Measurements from ENCODE around the gene CRISPLD2. TPM values are rescaled to one million over a fixed set of nuclear protein-coding genes. Genes with fewer than 3 reads are reported as not detected.

The CRISPLD2 gene
- total and polyA plus RNA-seq, 4 donors: 8.9 to 192 (median 70.5) TPM

DNA sequence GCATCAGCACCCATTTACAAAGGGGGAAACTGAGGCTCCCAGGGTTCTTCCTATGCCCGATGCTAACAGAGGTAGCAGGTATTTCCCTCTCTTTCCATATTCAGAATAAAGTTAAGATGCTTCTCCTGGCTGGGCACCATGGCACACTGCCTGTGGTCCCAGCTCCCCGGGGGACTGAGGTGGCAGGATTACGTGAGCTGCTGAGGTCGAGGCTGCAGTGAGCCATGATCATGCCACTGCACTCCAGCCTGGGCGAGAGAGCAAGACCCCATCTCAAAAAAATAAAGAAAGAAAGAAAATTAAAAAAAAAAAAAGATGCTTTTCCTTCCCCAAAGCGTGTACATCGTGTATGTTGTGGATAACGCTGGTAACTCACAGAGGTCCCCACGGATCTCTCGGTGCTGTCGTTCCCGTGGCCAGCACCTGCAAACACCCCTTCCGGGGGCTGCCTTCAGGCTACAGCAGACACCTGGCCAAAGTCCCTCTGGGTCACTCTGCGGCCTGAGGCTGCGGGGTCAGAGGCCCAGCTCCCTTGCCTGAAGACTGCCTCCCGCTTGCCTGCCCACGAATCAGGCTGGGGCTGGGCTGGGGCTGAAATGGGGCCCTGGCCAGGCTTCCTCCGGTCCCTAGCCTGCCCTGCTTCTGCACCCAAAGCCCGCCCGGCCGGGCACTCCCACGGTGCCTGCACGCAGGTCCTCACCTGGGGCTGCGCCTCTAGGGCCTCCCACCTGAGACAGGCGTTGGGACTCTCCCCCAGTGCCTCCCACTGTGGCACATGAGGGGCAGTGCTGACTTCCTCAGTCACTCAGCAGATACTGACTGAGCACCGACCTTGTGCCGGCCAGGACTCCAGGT is 128.4 kb downstream of the CRISPLD2 start:
- Histone ChIP-seq H3K9me3 (ENCODE audit: control insufficient read depth, low read length) (no peaks in the 10 kb centered on the region), H3K4me3 (ENCODE audit: low read length in 2 of 2) (no peak overlapping the region), H3K27ac (ENCODE audit: low read depth in 1 of 2, low read length in 2 of 2) (no peak overlapping the region), H3K27me3 (ENCODE audit: control insufficient read depth in 1 of 2, insufficient read depth in 2 of 2, low read length in 1 of 2) (no peaks in the 10 kb centered on the region), H3K4me1 (ENCODE audit: control insufficient read depth in 1 of 2, insufficient read depth in 2 of 2, low read length in 2 of 2) (no peaks in the 10 kb centered on the region), H3K36me3 (ENCODE audit: control insufficient read depth in 1 of 2, insufficient read depth in 2 of 2, low read length in 1 of 2) (no peaks in the 10 kb centered on the region)
- WGBS, 2 donors: 90 to 91% methylated on average over 26 to 27 of the region's 27 CpGs
- no peak for ATAC-seq (ENCODE audit: low FRiP score)
- intact Hi-C loops (cut with DNase I): no loop called here
- no peak for DNase-seq

DNA sequence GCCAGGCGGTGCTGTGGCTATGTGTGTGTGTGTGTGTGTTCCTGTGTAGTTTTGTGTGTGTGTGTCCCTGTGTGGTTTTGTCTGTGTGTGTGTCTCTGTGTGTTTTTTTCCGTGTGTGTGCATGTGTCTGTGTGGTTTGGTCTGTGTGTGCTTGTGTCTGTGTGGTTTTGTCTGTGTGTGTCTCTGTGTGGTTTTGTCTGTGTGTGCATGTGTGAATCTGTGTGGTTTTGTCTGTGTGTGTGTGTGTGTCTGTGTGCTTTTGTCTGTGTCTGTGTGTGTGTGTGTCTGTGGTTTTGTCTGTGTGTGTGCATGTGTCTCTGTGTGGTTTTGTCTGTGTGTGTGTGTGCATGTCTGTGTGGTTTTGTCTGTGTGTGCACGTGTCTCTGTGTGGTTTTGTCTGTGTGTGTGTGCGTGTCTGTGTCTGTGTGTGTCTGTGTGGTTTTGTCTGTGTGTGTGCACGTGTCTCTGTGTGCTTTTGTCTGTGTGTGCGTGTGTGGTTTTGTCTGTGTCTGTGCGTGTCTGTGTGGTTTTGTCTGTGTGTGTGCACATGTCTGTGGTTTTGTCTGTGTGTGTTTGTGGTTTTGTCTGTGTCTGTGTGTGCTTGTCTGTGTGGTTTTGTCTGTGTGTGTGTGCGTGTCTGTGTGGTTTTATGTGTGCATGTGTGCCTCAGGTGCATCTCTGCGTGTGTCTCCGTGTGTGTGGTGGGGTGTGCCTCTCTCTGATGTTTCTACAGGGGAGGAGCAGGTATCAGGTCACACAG is 129.2 kb downstream of the CRISPLD2 start:
- no peak overlapping the region for H3K4me3 ChIP-seq (ENCODE audit: low read length in 2 of 2)
- H3K9me3 ChIP-seq (ENCODE audit: control insufficient read depth, low read length): no peaks in the 10 kb centered on the region
- 79 to 83% methylated on average over 10 of the region's 10 CpGs for WGBS, 2 donors
- H3K36me3 ChIP-seq (ENCODE audit: control insufficient read depth in 1 of 2, insufficient read depth in 2 of 2, low read length in 1 of 2): no peaks in the 10 kb centered on the region
- no peaks in the 10 kb centered on the region for H3K4me1 ChIP-seq (ENCODE audit: control insufficient read depth in 1 of 2, insufficient read depth in 2 of 2, low read length in 2 of 2)
- intact Hi-C loops (cut with DNase I): no loop called here
- DNase-seq: no peak
- no peaks in the 10 kb centered on the region for H3K27me3 ChIP-seq (ENCODE audit: control insufficient read depth in 1 of 2, insufficient read depth in 2 of 2, low read length in 1 of 2)
- no peak for ATAC-seq (ENCODE audit: low FRiP score)
- H3K27ac ChIP-seq (ENCODE audit: low read depth in 1 of 2, low read length in 2 of 2): no peak overlapping the region

DNA sequence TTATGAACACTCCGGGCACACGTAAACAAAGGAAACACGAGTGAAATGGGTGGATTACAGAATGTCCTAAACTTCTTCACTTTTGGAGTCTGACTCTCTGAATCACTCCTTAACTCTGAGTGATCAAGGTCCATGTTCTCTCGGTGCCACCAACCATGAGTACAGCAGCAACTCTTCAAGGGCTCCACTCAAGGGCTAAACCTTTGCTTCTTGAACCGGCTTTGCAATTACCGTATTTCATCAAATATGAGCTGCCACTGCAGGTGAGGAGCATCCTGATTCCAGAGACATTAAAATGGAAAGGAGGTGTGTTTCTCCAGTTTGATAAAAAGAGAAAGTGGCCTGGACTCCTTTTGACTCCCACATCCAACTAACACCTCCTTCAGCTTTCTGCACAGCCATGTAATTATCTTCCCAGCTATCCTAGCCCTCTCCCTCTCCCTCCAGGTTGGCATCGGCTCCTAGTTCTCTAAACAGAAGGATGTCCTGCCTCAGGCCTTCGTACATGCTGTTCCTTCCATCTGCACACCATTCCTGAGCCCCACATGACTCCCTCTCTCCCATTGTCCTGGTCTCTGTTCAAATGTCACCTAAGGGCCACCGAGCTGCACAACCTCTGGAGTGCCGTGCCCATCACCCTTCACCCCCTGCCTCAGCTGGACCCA is 130.1 kb downstream of the CRISPLD2 start:
- ATAC-seq (ENCODE audit: low FRiP score): no peak
- DNase-seq: no peak
- intact Hi-C loops (cut with DNase I): no loop called here
- H3K4me3 ChIP-seq (ENCODE audit: low read length in 2 of 2): no peak overlapping the region
- H3K4me1 ChIP-seq (ENCODE audit: control insufficient read depth in 1 of 2, insufficient read depth in 2 of 2, low read length in 2 of 2): no peaks in the 10 kb centered on the region
- 79 to 83% methylated on average over 10 of the region's 10 CpGs for WGBS, 2 donors
- H3K9me3 ChIP-seq (ENCODE audit: control insufficient read depth, low read length): no peaks in the 10 kb centered on the region
- H3K27ac ChIP-seq (ENCODE audit: low read depth in 1 of 2, low read length in 2 of 2): no peak overlapping the region
- H3K27me3 ChIP-seq (ENCODE audit: control insufficient read depth in 1 of 2, insufficient read depth in 2 of 2, low read length in 1 of 2): no peaks in the 10 kb centered on the region
- no peaks in the 10 kb centered on the region for H3K36me3 ChIP-seq (ENCODE audit: control insufficient read depth in 1 of 2, insufficient read depth in 2 of 2, low read length in 1 of 2)

DNA sequence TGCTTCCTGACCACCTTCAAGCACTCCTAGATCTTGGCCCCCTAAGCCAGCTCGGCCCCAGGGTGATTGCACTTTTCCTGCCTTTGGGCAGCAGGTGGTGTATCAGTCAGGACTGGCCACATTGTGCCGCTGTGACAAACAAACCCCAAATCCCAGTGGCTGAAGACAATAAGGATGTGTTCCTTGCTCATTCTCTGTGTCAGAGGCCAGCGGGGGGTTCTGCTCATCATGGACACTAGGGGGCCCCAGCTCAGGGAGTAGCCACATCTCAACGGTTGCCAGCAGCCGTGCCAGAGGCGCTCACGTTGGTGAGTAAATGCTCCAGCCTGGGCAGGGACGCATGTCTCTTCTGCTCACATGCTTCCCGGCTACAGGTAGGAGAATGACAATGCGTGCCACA is 131.1 kb downstream of the CRISPLD2 start:
- H3K27ac ChIP-seq (ENCODE audit: low read depth in 1 of 2, low read length in 2 of 2): no peak overlapping the region
- H3K9me3 ChIP-seq (ENCODE audit: control insufficient read depth, low read length): no peaks in the 10 kb centered on the region
- no peak for ATAC-seq (ENCODE audit: low FRiP score)
- H3K36me3 ChIP-seq (ENCODE audit: control insufficient read depth in 1 of 2, insufficient read depth in 2 of 2, low read length in 1 of 2): no peaks in the 10 kb centered on the region
- no peaks in the 10 kb centered on the region for H3K4me1 ChIP-seq (ENCODE audit: control insufficient read depth in 1 of 2, insufficient read depth in 2 of 2, low read length in 2 of 2)
- DNase-seq: no peak
- WGBS, 2 donors: 87 to 88% methylated on average over 10 of the region's 10 CpGs
- no peaks in the 10 kb centered on the region for H3K27me3 ChIP-seq (ENCODE audit: control insufficient read depth in 1 of 2, insufficient read depth in 2 of 2, low read length in 1 of 2)
- intact Hi-C loops (cut with DNase I): loop anchor here in 1 of 2 donors (1.0 kb wide), 1 partner anchor 197 kb away; no protein-coding TSS in a partner anchor
- no peak overlapping the region for H3K4me3 ChIP-seq (ENCODE audit: low read length in 2 of 2)

DNA sequence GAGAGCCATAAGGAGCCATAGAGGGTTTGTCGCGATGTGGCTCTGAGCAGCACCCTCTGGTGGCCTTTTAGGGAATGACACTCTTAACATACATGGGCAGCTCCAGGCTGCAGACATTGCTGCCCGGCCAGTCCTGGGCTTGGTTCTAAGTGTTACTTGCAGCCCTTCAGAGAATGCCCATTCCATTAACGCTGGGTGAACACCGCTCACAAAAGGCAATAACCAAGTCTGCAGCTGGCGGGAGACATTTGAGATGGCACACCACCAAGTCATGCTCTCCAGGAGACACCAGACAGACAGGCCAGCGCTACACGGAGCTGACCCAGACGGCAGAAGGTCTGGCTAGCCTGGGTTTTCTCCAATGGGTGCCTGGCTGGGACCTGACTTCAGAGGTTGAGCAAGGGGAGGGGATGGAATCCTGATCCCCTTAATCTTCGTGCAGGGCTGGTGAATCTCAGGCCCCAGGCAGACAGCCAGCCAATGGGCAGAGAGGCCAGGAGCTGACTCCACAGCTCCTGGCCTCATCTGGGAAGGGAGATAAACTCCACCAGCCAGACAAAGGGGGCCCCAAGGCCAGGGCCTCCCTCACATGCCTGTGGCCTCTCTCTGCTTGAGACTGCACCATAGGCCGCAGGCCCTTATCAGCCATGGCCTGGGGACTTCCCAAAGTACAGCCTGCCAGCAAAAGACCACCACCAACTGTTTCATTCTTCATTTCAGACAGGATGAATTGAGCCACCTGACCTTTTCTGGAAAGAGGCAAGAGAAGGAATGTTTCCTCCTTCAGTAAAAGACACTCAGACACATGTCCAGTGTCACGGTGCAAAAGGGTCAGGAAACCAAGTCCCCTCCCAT is 132.8 kb downstream of the CRISPLD2 start:
- H3K27ac ChIP-seq (ENCODE audit: low read depth in 1 of 2, low read length in 2 of 2): no peak overlapping the region
- H3K9me3 ChIP-seq (ENCODE audit: control insufficient read depth, low read length): no peaks in the 10 kb centered on the region
- no peaks in the 10 kb centered on the region for H3K36me3 ChIP-seq (ENCODE audit: control insufficient read depth in 1 of 2, insufficient read depth in 2 of 2, low read length in 1 of 2)
- no peak overlapping the region for H3K4me3 ChIP-seq (ENCODE audit: low read length in 2 of 2)
- ATAC-seq (ENCODE audit: low FRiP score) (peak; percentile 94), DNase-seq (peak in 1 of 2 donors; percentile 78)
- no peaks in the 10 kb centered on the region for H3K4me1 ChIP-seq (ENCODE audit: control insufficient read depth in 1 of 2, insufficient read depth in 2 of 2, low read length in 2 of 2)
- intact Hi-C loops (cut with DNase I): loop anchor here (2.0 kb wide), 2 partner anchors 28 to 198 kb away; no protein-coding TSS in a partner anchor
- H3K27me3 ChIP-seq (ENCODE audit: control insufficient read depth in 1 of 2, insufficient read depth in 2 of 2, low read length in 1 of 2): no peaks in the 10 kb centered on the region
- 13 to 16% methylated on average over 12 of the region's 12 CpGs for WGBS, 2 donors

DNA sequence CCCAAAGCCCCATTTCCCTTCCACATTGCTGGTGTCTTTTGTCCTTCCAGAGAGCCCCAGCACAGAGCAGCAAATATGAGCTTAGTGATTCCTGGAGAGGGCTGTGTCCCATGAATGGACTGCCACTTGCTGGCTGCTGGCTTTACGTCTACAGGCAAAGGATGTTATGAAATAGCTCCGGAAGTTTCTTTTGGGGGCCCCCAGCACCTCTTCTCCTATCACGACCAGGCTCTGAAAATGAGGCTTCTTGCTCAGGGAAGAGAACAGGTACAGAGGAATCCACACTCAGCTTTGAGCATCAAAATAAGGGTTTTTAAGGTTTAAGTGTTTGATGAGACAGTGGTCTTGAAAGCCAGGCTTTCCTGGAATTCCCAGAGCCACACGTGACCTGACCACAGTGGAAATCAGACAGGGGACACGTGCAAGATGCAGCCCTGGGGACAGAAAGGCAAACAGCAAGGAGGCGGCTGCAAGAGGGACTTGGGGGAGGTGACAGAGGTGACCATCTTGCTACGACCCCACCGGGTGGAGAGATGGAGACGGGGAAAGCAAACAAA is 133.5 kb downstream of the CRISPLD2 start:
- Histone ChIP-seq H3K36me3 (ENCODE audit: control insufficient read depth in 1 of 2, insufficient read depth in 2 of 2, low read length in 1 of 2) (no peaks in the 10 kb centered on the region), H3K27ac (ENCODE audit: low read depth in 1 of 2, low read length in 2 of 2) (no peak overlapping the region), H3K9me3 (ENCODE audit: control insufficient read depth, low read length) (no peaks in the 10 kb centered on the region), H3K27me3 (ENCODE audit: control insufficient read depth in 1 of 2, insufficient read depth in 2 of 2, low read length in 1 of 2) (no peaks in the 10 kb centered on the region), H3K4me1 (ENCODE audit: control insufficient read depth in 1 of 2, insufficient read depth in 2 of 2, low read length in 2 of 2) (no peaks in the 10 kb centered on the region), H3K4me3 (ENCODE audit: low read length in 2 of 2) (no peak overlapping the region)
- intact Hi-C loops (cut with DNase I): loop anchor here (2.0 kb wide), 2 partner anchors 28 to 198 kb away; no protein-coding TSS in a partner anchor
- WGBS, 2 donors: 59 to 61% methylated on average over 9 of the region's 9 CpGs
- DNase-seq (no peak), ATAC-seq (ENCODE audit: low FRiP score) (no peak)

DNA sequence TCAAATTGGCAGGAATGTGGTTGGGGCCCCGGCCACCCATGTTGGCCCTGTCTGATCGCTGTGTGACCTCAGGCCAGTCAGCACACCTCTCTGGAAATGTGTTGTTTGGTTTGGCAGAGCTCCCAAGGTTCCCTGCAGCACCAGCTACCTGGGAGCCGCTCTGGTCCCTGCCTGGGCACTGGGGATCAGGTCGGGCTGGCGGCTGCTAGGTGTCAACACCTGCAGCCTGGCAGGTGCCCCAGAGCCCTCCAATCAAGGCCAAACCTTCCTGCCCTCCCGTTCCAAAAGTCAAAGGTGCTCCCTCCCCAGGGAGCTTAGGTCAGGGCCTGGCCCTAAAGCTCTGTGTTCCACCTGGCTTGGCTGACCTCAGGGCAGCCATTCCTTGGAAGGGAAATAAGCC is 135.6 kb downstream of the CRISPLD2 start:
- Histone ChIP-seq H3K27me3 (ENCODE audit: control insufficient read depth in 1 of 2, insufficient read depth in 2 of 2, low read length in 1 of 2) (no peaks in the 10 kb centered on the region), H3K4me3 (ENCODE audit: low read length in 2 of 2) (no peak overlapping the region), H3K4me1 (ENCODE audit: control insufficient read depth in 1 of 2, insufficient read depth in 2 of 2, low read length in 2 of 2) (no peaks in the 10 kb centered on the region), H3K9me3 (ENCODE audit: control insufficient read depth, low read length) (no peaks in the 10 kb centered on the region), H3K27ac (ENCODE audit: low read depth in 1 of 2, low read length in 2 of 2) (no peak overlapping the region), H3K36me3 (ENCODE audit: control insufficient read depth in 1 of 2, insufficient read depth in 2 of 2, low read length in 1 of 2) (no peaks in the 10 kb centered on the region)
- ATAC-seq (ENCODE audit: low FRiP score): no peak
- no peak for DNase-seq
- WGBS, 2 donors: 89 to 93% methylated on average over 6 of the region's 6 CpGs
- intact Hi-C loops (cut with DNase I): no loop called here

DNA sequence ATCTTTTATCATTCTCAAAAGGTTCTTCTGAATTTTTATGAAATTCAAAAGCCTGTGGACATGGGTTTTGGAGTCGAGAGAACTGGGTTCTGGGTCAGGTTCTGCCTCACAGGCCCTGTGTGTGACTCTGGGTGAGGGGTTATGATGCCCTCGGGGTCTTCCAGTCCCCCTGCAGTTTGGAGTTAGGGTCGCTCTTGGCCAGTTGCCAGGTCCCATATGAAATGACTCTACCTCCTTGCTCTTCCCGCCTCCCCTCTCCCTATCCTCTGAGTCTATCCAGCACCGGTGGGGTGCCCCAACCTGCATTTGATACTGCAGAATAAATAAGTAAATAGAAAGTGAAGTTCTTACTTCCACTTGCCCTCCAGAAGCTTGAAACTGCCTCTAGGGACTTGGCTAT is 137.4 kb downstream of the CRISPLD2 start:
- intact Hi-C loops (cut with DNase I): no loop called here
- Histone ChIP-seq H3K9me3 (ENCODE audit: control insufficient read depth, low read length) (no peaks in the 10 kb centered on the region), H3K4me1 (ENCODE audit: control insufficient read depth in 1 of 2, insufficient read depth in 2 of 2, low read length in 2 of 2) (no peaks in the 10 kb centered on the region), H3K36me3 (ENCODE audit: control insufficient read depth in 1 of 2, insufficient read depth in 2 of 2, low read length in 1 of 2) (no peaks in the 10 kb centered on the region), H3K4me3 (ENCODE audit: low read length in 2 of 2) (no peak overlapping the region), H3K27me3 (ENCODE audit: control insufficient read depth in 1 of 2, insufficient read depth in 2 of 2, low read length in 1 of 2) (no peaks in the 10 kb centered on the region), H3K27ac (ENCODE audit: low read depth in 1 of 2, low read length in 2 of 2) (no peak overlapping the region)
- ATAC-seq (ENCODE audit: low FRiP score) (no peak), DNase-seq (no peak)
- WGBS, 2 donors: 86 to 90% methylated on average over 5 of the region's 5 CpGs
